ENCODE measurements around the gene DLG3. TPM values are rescaled to one million over a fixed set of nuclear protein-coding genes. Genes with fewer than 3 reads are reported as not detected.
"Not testable (repeated sequence)": the region's sequence is repeated elsewhere in the genome, so short reads cannot be mapped to it uniquely, and the experiment has no call there.

Gene DLG3
- 10 to 100 TPM in 7 of 10 donors, 1 to 10 TPM in 3; 6.0 to 13.1 (median 10.9) TPM for total RNA-seq
- 1 to 10 TPM; 5.7 to 9.6 TPM for polyA plus RNA-seq
- long read RNA-seq, donor 1, full-length matches to known transcripts, result 10 of 23 reads
- long read RNA-seq, donor 1, partial matches to known transcripts, result 5 of 23 reads
- long read RNA-seq, donor 1, other reads (novel, unspliced or antisense), result 8 of 23 reads
- long read RNA-seq, donor 2, full-length matches to known transcripts, result 14 of 31 reads
- long read RNA-seq, donor 2, partial matches to known transcripts, result 5 of 31 reads
- long read RNA-seq, donor 2, other reads (novel, unspliced or antisense), result 12 of 31 reads
- long read RNA-seq, donor 3, partial matches to known transcripts, result 0 of 1 reads
- long read RNA-seq, donor 3, other reads (novel, unspliced or antisense), result 1 of 1 reads

GRCh38 chrX:70444326-70444945 lies at the start of gene DLG3:
Gene DLG3 (plus strand): TSS chrX:70444835. CDS start chrX:70445202, 367 bp downstream.
- no peak for TF ChIP-seq CTCF (IDR thresholded peaks at IDR 0.05)
- H3K27ac ChIP-seq, result no peak within 1 kb of the TSS
- peak within 1 kb of the TSS in 6 of 10 donors; percentile 14 to 29 (median 23) for H3K4me3 ChIP-seq
- no peaks in the 10 kb centered on the region for H3K36me3 ChIP-seq
- DNase-seq (no peak), ATAC-seq (peak in 5 of 8 donors; percentile 10 to 55 (median 43))
- no peaks in the 10 kb centered on the region for H3K4me1 ChIP-seq
- intact Hi-C loops (cut with DNase I), result no loop called here
- no peaks in the 10 kb centered on the region for H3K9me3 ChIP-seq
- peaks cover 0 to 70% (median 11%) of the 10 kb centered on the region in 7 donors for H3K27me3 ChIP-seq
- WGBS, 2 donors, result 7 to 10% methylated on average over 8 to 21 of the region's 21 CpGs

GRCh38 chrX:70398899-70399298 lies 45.7 kb upstream of the DLG3 start:
- ATAC-seq (no peak), DNase-seq (no peak)
- Histone ChIP-seq H3K4me1 (peaks cover 0 to 9% (median 0%) of the 10 kb centered on the region in 9 donors), H3K9me3 (no peaks in the 10 kb centered on the region), H3K27me3 (peaks cover 0 to 18% (median 0%) of the 10 kb centered on the region in 7 donors), H3K36me3 (peaks cover 0 to 10% (median 0%) of the 10 kb centered on the region in 9 donors), H3K4me3 (no peak overlapping the region), H3K27ac (peak overlapping the region in 1 of 10 donors; percentile 38)
- no peak for TF ChIP-seq CTCF (IDR thresholded peaks at IDR 0.05)
- WGBS, 2 donors, result 51 to 60% methylated on average over 4 of the region's 4 CpGs
- intact Hi-C loops (cut with DNase I), result no loop called here

GRCh38 chrX:70400181-70400580 lies 44.5 kb upstream of the DLG3 start:
- H3K27ac ChIP-seq; H3K9me3 ChIP-seq; H3K4me1 ChIP-seq; H3K4me3 ChIP-seq; ATAC-seq; intact Hi-C loops (cut with DNase I); DNase-seq: not testable (repeated sequence)
- 97 to 100% methylated on average over 1 of the region's 3 CpGs for WGBS, 2 donors
- Histone ChIP-seq H3K36me3 (peaks cover 0 to 14% (median 0%) of the 10 kb centered on the region in 9 donors), H3K27me3 (peaks cover 0 to 21% (median 0%) of the 10 kb centered on the region in 7 donors)

GRCh38 chrX:70402721-70403120 lies 41.9 kb upstream of the DLG3 start:
- H3K4me3 ChIP-seq, result no peak overlapping the region
- DNase-seq, result no peak
- peaks cover 0 to 14% (median 0%) of the 10 kb centered on the region in 7 donors for H3K27me3 ChIP-seq
- H3K4me1 ChIP-seq, result peaks cover 0 to 9% (median 0%) of the 10 kb centered on the region in 9 donors
- no peak overlapping the region for H3K27ac ChIP-seq
- TF ChIP-seq CTCF (IDR thresholded peaks at IDR 0.05), result no peak
- intact Hi-C loops (cut with DNase I), result no loop called here
- H3K36me3 ChIP-seq, result peaks cover 0 to 11% (median 0%) of the 10 kb centered on the region in 9 donors
- ATAC-seq, result no peak
- 92 to 94% methylated on average over 2 of the region's 2 CpGs for WGBS, 2 donors
- no peaks in the 10 kb centered on the region for H3K9me3 ChIP-seq

All from heart right ventricle (tissue), 16 donors.